GM19395 (cell line): Measurements from ENCODE around the gene SCAMP1.
"Not testable (repeated sequence)": the region's sequence is repeated elsewhere in the genome, so short reads cannot be mapped to it uniquely, and the experiment has no call there.

Experiments used
- ATAC-seq: cut with Tn5 transposase; IDR thresholded peaks from one replicate; pipeline ENCODE4 v1.9.1; 2021; ENCODE audit warnings: mild to moderate bottlenecking, moderate library complexity; ENCODE audit not compliant: unreplicated experiment

Gene SCAMP1

GRCh38 chr5:78359831-78360673 lies at the start of gene SCAMP1:
SCAMP1 (plus strand) TSS chr5:78360617; CDS start chr5:78360672, 55 bp downstream.
- ATAC-seq = peak; percentile 82

GRCh38 chr5:78317515-78317914 lies 42.9 kb upstream of the SCAMP1 start:
- ATAC-seq = no peak

GRCh38 chr5:78318337-78318736 lies 42.1 kb upstream of the SCAMP1 start:
- ATAC-seq = no peak

- no peak for ATAC-seq
These were observed 40.0 kb upstream of the SCAMP1 start for GRCh38 chr5:78320401-78320800.

GRCh38 chr5:78323241-78323640 lies 37.2 kb upstream of the SCAMP1 start:
- ATAC-seq = no peak

GRCh38 chr5:78326930-78327329 lies 33.5 kb upstream of the SCAMP1 start:
- ATAC-seq = no peak

GRCh38 chr5:78327761-78328510 lies 32.5 kb upstream of the SCAMP1 start:
- ATAC-seq = no peak

- ATAC-seq = no peak
These were observed 31.7 kb upstream of the SCAMP1 start for GRCh38 chr5:78328585-78329173.

- ATAC-seq = no peak
These were observed 28.8 kb upstream of the SCAMP1 start for GRCh38 chr5:78331523-78332080.

- no peak for ATAC-seq
These were observed 25.6 kb upstream of the SCAMP1 start for GRCh38 chr5:78334811-78335210.

- no peak for ATAC-seq
These were observed 24.4 kb upstream of the SCAMP1 start for GRCh38 chr5:78335976-78336375.

- no peak for ATAC-seq
These were observed 23.7 kb upstream of the SCAMP1 start for GRCh38 chr5:78336698-78337097.

GRCh38 chr5:78339617-78340436 lies 20.6 kb upstream of the SCAMP1 start:
- no peak for ATAC-seq

GRCh38 chr5:78341440-78341839 lies 19.0 kb upstream of the SCAMP1 start:
- no peak for ATAC-seq

- no peak for ATAC-seq
These were observed 14.9 kb upstream of the SCAMP1 start for GRCh38 chr5:78345485-78345884.

GRCh38 chr5:78353520-78353919 lies 6.9 kb upstream of the SCAMP1 start:
- no peak for ATAC-seq

- no peak for ATAC-seq
These were observed 6.2 kb upstream of the SCAMP1 start for GRCh38 chr5:78354066-78354670.

- ATAC-seq = no peak
These were observed 4.9 kb upstream of the SCAMP1 start for GRCh38 chr5:78355561-78355960.

- not testable (repeated sequence) for ATAC-seq
These were observed 974 bp upstream of the SCAMP1 start for GRCh38 chr5:78359455-78359830.

GRCh38 chr5:78360674-78360923 lies 182 bp downstream of the SCAMP1 start:
- ATAC-seq = peak; percentile 14
